ENCODE measurements around the gene NALF2.

NALF2 gene

DNA sequence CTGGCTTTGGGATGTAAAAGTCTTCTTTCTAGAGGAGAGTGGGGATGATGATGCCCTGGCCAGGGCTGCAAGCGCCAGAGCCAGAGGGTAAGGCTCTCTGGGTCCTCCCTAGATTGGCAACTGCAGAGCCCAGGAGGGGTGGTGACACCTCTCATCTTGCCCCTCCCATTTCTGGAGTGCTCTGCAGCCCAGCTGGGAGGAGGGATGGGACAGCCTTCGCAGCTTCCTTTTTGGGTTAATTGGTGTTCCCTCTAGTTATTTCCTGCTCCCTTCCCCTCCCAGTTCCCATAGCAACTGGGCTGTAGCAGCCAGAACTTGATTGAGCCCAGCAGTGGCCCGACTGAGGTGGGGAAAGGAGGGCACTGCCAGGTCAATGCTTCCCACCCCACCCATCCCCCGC is 19.2 kb downstream of the NALF2 start:
- Histone ChIP-seq H3K27me3 (ENCODE audit: insufficient read depth, low read length, poor library complexity, severe bottlenecking) (no peaks in the 10 kb centered on the region), H3K79me2 (ENCODE audit: insufficient read depth, low read length) (no peaks in the 10 kb centered on the region)

DNA sequence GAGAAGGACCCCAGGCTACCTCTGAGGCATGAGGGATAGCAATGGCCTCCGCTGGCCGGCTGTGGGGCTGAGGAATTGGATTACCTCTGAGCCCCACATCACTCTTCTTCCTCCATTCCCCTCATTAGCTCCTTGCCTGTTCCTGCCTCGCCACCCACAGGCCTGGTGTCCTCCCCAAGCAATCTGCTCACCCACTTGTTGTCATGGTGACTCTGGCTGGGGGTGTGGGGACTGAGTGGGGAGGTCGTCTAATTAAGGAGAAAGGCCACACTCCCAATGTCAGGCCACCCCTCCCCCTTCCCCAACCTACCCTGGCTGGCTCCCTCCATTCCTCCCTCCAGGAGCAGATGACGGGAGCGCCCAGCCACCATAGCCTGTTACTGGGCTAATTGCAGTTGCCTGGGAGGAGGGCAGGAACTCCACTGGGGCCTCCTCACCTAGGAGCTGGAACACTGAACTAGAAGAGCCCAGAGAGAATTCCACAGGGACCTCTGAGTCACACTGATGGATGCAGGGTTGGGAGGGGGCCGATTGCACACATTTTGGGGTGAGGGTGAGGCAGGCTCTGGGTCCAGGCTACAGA is 20.7 kb downstream of the NALF2 start:
- no peaks in the 10 kb centered on the region for H3K9me3 ChIP-seq (ENCODE audit: insufficient read depth, low read depth, low read length)
- H3K4me1 ChIP-seq (ENCODE audit: insufficient read depth, low read length, poor library complexity, severe bottlenecking): no peaks in the 10 kb centered on the region
- H3K4me2 ChIP-seq (ENCODE audit: low read depth, low read length, poor library complexity, severe bottlenecking): no peak overlapping the region
- no peak overlapping the region for H2AFZ ChIP-seq (ENCODE audit: low read length)
- no peaks in the 10 kb centered on the region for H3K36me3 ChIP-seq (ENCODE audit: insufficient read depth, low read length)
- no peak overlapping the region for H3K4me3 ChIP-seq (ENCODE audit: low read length, poor library complexity, severe bottlenecking)
- H3K27me3 ChIP-seq (ENCODE audit: insufficient read depth, low read length, poor library complexity, severe bottlenecking): no peaks in the 10 kb centered on the region
- H3F3A ChIP-seq (ENCODE audit: low read depth): no peaks in the 10 kb centered on the region
- H3K9ac ChIP-seq (ENCODE audit: low read depth, low read length, poor library complexity, severe bottlenecking): no peak overlapping the region
- H3K79me2 ChIP-seq (ENCODE audit: insufficient read depth, low read length): no peaks in the 10 kb centered on the region
- TF ChIP-seq, protein P1, sequence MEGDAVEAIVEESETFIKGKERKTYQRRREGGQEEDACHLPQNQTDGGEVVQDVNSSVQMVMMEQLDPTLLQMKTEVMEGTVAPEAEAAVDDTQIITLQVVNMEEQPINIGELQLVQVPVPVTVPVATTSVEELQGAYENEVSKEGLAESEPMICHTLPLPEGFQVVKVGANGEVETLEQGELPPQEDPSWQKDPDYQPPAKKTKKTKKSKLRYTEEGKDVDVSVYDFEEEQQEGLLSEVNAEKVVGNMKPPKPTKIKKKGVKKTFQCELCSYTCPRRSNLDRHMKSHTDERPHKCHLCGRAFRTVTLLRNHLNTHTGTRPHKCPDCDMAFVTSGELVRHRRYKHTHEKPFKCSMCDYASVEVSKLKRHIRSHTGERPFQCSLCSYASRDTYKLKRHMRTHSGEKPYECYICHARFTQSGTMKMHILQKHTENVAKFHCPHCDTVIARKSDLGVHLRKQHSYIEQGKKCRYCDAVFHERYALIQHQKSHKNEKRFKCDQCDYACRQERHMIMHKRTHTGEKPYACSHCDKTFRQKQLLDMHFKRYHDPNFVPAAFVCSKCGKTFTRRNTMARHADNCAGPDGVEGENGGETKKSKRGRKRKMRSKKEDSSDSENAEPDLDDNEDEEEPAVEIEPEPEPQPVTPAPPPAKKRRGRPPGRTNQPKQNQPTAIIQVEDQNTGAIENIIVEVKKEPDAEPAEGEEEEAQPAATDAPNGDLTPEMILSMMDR (conservative IDR thresholded peaks at IDR 0.05; ENCODE audit: low read length): no peak
- no peak for TF ChIP-seq EZH2phosphoT487 (IDR thresholded peaks at IDR 0.05; ENCODE audit: borderline replicate concordance)
- no peaks in the 10 kb centered on the region for H3K9me2 ChIP-seq (replicated peaks; ENCODE audit: low read depth, low read length)
- no peaks in the 10 kb centered on the region for H4K20me1 ChIP-seq (ENCODE audit: insufficient read depth, low read length, poor library complexity, severe bottlenecking)

More for the DNA sequence above, 19.2 kb downstream of the NALF2 start:
- Histone ChIP-seq H3K4me3 (ENCODE audit: low read length, poor library complexity, severe bottlenecking) (no peak overlapping the region), H3K4me2 (ENCODE audit: low read depth, low read length, poor library complexity, severe bottlenecking) (no peak overlapping the region), H4K20me1 (ENCODE audit: insufficient read depth, low read length, poor library complexity, severe bottlenecking) (no peaks in the 10 kb centered on the region), H3K9ac (ENCODE audit: low read depth, low read length, poor library complexity, severe bottlenecking) (no peak overlapping the region), H3K9me3 (ENCODE audit: insufficient read depth, low read depth, low read length) (no peaks in the 10 kb centered on the region), H3K4me1 (ENCODE audit: insufficient read depth, low read length, poor library complexity, severe bottlenecking) (no peaks in the 10 kb centered on the region), H3K9me2 (replicated peaks; ENCODE audit: low read depth, low read length) (no peaks in the 10 kb centered on the region), H3K36me3 (ENCODE audit: insufficient read depth, low read length) (no peaks in the 10 kb centered on the region), H3F3A (ENCODE audit: low read depth) (no peaks in the 10 kb centered on the region), H2AFZ (ENCODE audit: low read length) (no peak overlapping the region)
- TF ChIP-seq, protein P1 (conservative IDR thresholded peaks at IDR 0.05; ENCODE audit: low read length): no peak
- no peak for TF ChIP-seq EZH2phosphoT487 (IDR thresholded peaks at IDR 0.05; ENCODE audit: borderline replicate concordance)

DNA sequence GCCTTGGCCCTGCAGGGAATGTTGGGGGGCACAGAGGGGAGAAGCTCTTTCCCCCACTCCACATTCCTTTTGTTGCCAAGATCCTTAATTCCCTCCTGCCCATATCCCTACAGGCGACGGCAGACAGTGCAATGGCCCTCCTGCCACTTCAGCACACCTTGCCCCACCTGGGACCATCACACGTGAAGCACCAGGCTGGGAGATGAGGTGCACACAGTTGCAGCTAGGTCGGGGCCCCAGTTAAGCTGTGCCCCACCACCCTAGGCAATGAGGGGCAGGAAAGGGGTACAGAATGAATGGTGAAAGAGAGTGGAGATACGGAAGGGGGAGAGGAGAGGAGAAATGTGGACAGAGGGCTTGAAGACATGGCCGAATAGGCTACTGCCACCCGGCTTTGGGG is 26.2 kb downstream of the NALF2 start:
- Histone ChIP-seq H3F3A (ENCODE audit: low read depth) (no peaks in the 10 kb centered on the region), H2AFZ (ENCODE audit: low read length) (no peak overlapping the region), H3K9me2 (replicated peaks; ENCODE audit: low read depth, low read length) (no peaks in the 10 kb centered on the region), H3K4me1 (ENCODE audit: insufficient read depth, low read length, poor library complexity, severe bottlenecking) (no peaks in the 10 kb centered on the region), H3K27me3 (ENCODE audit: insufficient read depth, low read length, poor library complexity, severe bottlenecking) (no peaks in the 10 kb centered on the region), H3K9me3 (ENCODE audit: insufficient read depth, low read depth, low read length) (no peaks in the 10 kb centered on the region), H3K4me2 (ENCODE audit: low read depth, low read length, poor library complexity, severe bottlenecking) (no peak overlapping the region), H3K4me3 (ENCODE audit: low read length, poor library complexity, severe bottlenecking) (no peak overlapping the region), H3K79me2 (ENCODE audit: insufficient read depth, low read length) (no peaks in the 10 kb centered on the region), H4K20me1 (ENCODE audit: insufficient read depth, low read length, poor library complexity, severe bottlenecking) (no peaks in the 10 kb centered on the region), H3K9ac (ENCODE audit: low read depth, low read length, poor library complexity, severe bottlenecking) (no peak overlapping the region), H3K36me3 (ENCODE audit: insufficient read depth, low read length) (no peaks in the 10 kb centered on the region)
- no peak for TF ChIP-seq EZH2phosphoT487 (IDR thresholded peaks at IDR 0.05; ENCODE audit: borderline replicate concordance)
- TF ChIP-seq, protein P1 (conservative IDR thresholded peaks at IDR 0.05; ENCODE audit: low read length): no peak

Measured in Loucy (cell line).